K562 (cell line): ENCODE measurements around the gene LAMA5. TPM values are rescaled to one million over a fixed set of nuclear protein-coding genes. Genes with fewer than 3 reads are reported as not detected.

Experiments used
- ATAC-seq: fragments of 200-7000 bp; cut with Tn5 transposase; 3 replicates; pipeline ENCODE4 v1.9.1; 2020; ENCODE audit warnings: moderate library complexity
- BruUV-seq: library from RNA; stranded (reverse); fragments of 400-500 nt; replicated peaks from 2 replicates; lab custom pipeline; 2021; lab: Mats Ljungman, UMichigan
- CTCF ChIA-PET: fragments of 300-600 bp; formaldehyde crosslinking; extraction: SDS; loops from one replicate; lab custom pipeline; 2021; ENCODE audit warnings: low intra/inter-chr PET ratio; lab: Yijun Ruan, JAX
- POLR2A ChIA-PET: fragments of 300-600, 350-650 bp; sonication (Branson Sonifier 250); formaldehyde crosslinking; extraction: SDS; loops from one replicate; lab custom pipeline; 2021; ENCODE audit warnings: antibody characterized with exemption, inconsistent platforms; lab: Yijun Ruan, JAX
- DNase-seq, 4 experiments: peaks; one replicate each; pipeline versions ENCODE4 v3.0.0 to v3.0.0-alpha.2; 2011 to 2018; ENCODE audit warnings: low spot score in 3 of 4, mixed read lengths in 3 of 4; ENCODE audit errors: extremely low read depth in 1 of 4
- FAIRE-seq: peaks from 2 replicates; lab custom pipeline; 2011; peaks lifted over from hg19 to GRCh38; lab: Jason Lieb, UNC
- H2AFZ ChIP-seq: 2 replicates; pipeline ENCODE4 v1.6.0; 2011; ENCODE audit warnings: low read depth, low read length, control low read depth, inconsistent platforms
- H3K27ac ChIP-seq: fragments of 200-600 bp; 3 replicates; pipeline ENCODE4 v1.8.0; 2011; ENCODE audit warnings: low read depth, mild to moderate bottlenecking, control low read depth, inconsistent platforms, low read length, moderate library complexity, mixed read lengths; ENCODE audit errors: extremely low read depth
- H3K27me3 ChIP-seq, 2 experiments: fragments of 300-600 bp in 1 of 2; 2 replicates in 1 of 2; 3 replicates in 1 of 2; pipeline versions ENCODE4 v1.6.0 to v1.8.0; 2011; ENCODE audit warnings: inconsistent platforms in 2 of 2, low read length in 2 of 2, mild to moderate bottlenecking in 1 of 2, mixed read lengths in 1 of 2, moderate library complexity in 1 of 2; ENCODE audit not compliant: control insufficient read depth in 2 of 2, insufficient read depth in 2 of 2
- H3K36me3 ChIP-seq: fragments of 300-600 bp; 3 replicates; pipeline ENCODE4 v1.8.0; 2011; ENCODE audit warnings: mild to moderate bottlenecking, low read length, inconsistent platforms; ENCODE audit not compliant: control insufficient read depth, insufficient read depth
- H3K4me1 ChIP-seq, 2 experiments: fragments of 200-600 bp in 1 of 2; replicated peaks in 1 of 2; 2 replicates in 1 of 2; 3 replicates in 1 of 2; pipeline versions ENCODE4 v1.5.1 to v1.8.0; 2011; ENCODE audit warnings: inconsistent platforms in 2 of 2, low read length in 2 of 2, mild to moderate bottlenecking in 1 of 2, mixed read lengths in 1 of 2, moderate library complexity in 1 of 2; ENCODE audit not compliant: control insufficient read depth in 2 of 2, insufficient read depth in 2 of 2
- H3K4me2 ChIP-seq: 2 replicates; pipeline ENCODE4 v1.6.1; 2011; ENCODE audit warnings: low read length, control low read depth, inconsistent platforms, mixed read lengths; ENCODE audit not compliant: insufficient read depth
- H3K4me3 ChIP-seq: fragments of 200-600 bp; sonication (generic), shearing (Covaris generic); 2 replicates; pipeline ENCODE4 v1.5.1; 2016; ENCODE audit warnings: control low read depth, inconsistent platforms
- H3K79me2 ChIP-seq: fragments of 200-600 bp; 3 replicates; pipeline ENCODE4 v1.8.0; 2011; ENCODE audit warnings: low read length, inconsistent platforms; ENCODE audit not compliant: control insufficient read depth, insufficient read depth
- H3K9ac ChIP-seq, 2 experiments: 2 replicates each; pipeline versions ENCODE4 v1.6.0 to v1.6.1; 2011; ENCODE audit warnings: low read depth in 2 of 2, low read length in 2 of 2, control low read depth in 1 of 2, inconsistent platforms in 1 of 2, mild to moderate bottlenecking in 1 of 2, mixed read lengths in 1 of 2; ENCODE audit not compliant: insufficient read depth in 1 of 2
- H3K9me1 ChIP-seq: one replicate; pipeline ENCODE4 v1.6.0; 2011; ENCODE audit warnings: inconsistent platforms, mild to moderate bottlenecking, low read length, moderate library complexity; ENCODE audit not compliant: control insufficient read depth, insufficient read depth
- H3K9me3 ChIP-seq: replicated peaks from 2 replicates; pipeline ENCODE4 v1.5.1; 2011; ENCODE audit warnings: low read depth, low read length, inconsistent platforms; ENCODE audit not compliant: control insufficient read depth, insufficient read depth
- H4K20me1 ChIP-seq: replicated peaks from 2 replicates; pipeline ENCODE4 v1.6.1; 2011; ENCODE audit warnings: low read length, inconsistent platforms, mixed read lengths; ENCODE audit not compliant: control insufficient read depth, insufficient read depth
- EP400 ChIP-seq: fragments of 450-650 bp; IDR thresholded peaks from 2 replicates; pipeline ENCODE4 v1.6.1; 2017; ENCODE audit warnings: antibody characterized with exemption, mild to moderate bottlenecking, moderate library complexity
- NCOA1 ChIP-seq: fragments of 450-650 bp; IDR thresholded peaks from 2 replicates; pipeline ENCODE4 v1.6.1; 2016; ENCODE audit warnings: low read depth
- WGBS: fragments of 100-300 bp; shearing (Covaris generic); methylation state at CpG from one replicate; pipeline ENCODE4 v1.1.6; 2016; ENCODE audit warnings: low coverage, mixed read lengths; ENCODE audit not compliant: insufficient coverage; ENCODE audit errors: missing lambda C conversion rate; 5-methylcytosine and 5-hydroxymethylcytosine counted together
- in situ Hi-C: fragments of 300-500 bp; cut with MboI; formaldehyde crosslinking; loops from 4 replicates; pipeline ENCODE4 v1.15.0; 2018; ENCODE audit warnings: inconsistent platforms, mixed read lengths
- intact Hi-C: fragments of 100-400 bp; cut with micrococcal nuclease; formaldehyde crosslinking; loops from 2 replicates; pipeline ENCODE4 v1.14.2; 2022
- polyA plus RNA-seq, 8 experiments: library from polyadenylated mRNA; depleted of rRNA in 4 of 8; stranded (reverse) in 5 of 8; unstranded in 3 of 8; fragments of >200 nt; fragmentation: Nextera tagmentation in 2 of 8; fragmentation: Illumina TruSeq in 1 of 8; extraction: Ambion mirVana in 2 of 8; extraction: Trizol in 1 of 8; gene quantifications; 2 replicates each; pipeline versions ENCODE4 v1.2.1 to v1.2.3, GENCODE V29; 2011 to 2014; ENCODE audit warnings: inconsistent platforms in 1 of 8, missing spikeins in 1 of 8
- total RNA-seq, 7 experiments: library from RNA; depleted of rRNA in 6 of 7; stranded (reverse); fragments of >200 nt in 6 of 7; fragmentation: Illumina TruSeq in 2 of 7; extraction: Trizol in 2 of 7; gene quantifications; 2 replicates each; pipeline versions ENCODE4 v1.2.1 to v1.2.3, GENCODE V29; 2011 to 2021; ENCODE audit warnings: low replicate concordance in 1 of 7

The LAMA5 gene
- total and polyA plus RNA-seq, 9 of the 15 experiments (the other 6 are each of a cell fraction or from before 2014, with no cell fraction given): 0.31 to 101 (median 7.8) TPM

DNA sequence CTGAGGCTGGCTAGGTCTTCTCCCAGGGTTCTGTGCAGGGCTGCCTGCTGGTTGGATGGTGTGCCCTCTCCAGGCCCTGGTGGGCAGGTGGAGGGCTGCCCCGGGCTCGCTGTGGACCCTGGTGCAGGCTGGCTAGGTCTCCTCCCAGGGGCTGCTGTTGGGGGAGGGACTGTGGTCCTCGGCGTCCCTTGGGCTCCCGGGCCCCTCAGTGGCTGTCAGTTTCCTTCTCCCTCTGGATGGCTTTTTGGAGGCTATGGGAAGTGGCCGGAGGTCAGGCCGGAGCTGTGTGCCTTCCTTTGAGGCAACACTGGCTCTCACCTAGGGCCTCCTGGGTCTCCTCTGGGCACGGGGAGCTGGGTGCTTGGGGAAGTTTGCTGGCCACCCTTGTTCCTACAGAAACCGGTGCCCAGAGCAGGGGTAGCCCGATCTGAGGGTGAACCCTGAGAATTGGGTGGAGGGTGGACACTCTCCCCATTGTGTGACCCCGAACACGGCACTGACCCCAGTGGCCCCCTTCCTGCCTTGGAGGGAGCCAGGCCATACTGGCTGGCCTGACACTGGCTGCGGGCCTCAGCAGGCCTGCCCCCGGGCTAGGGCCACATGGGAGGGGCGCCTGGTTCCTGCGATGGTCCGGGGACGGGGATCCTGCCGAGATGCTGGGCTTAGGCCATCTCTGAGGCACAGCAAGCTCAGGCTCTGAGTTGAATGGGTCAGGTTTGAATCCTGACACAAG is 43.8 kb upstream of the LAMA5 start:
- Histone ChIP-seq H3K36me3 (no peaks in the 10 kb centered on the region), H3K27ac (no peak overlapping the region), H3K9me1 (peaks cover 4% of the 10 kb centered on the region), H3K9me3 (no peaks in the 10 kb centered on the region), H3K4me3 (no peak overlapping the region), H2AFZ (no peak overlapping the region), H3K9ac (peak overlapping the region in 1 of 2 experiments; percentile 85; a peak in 1 of 4 replicates), H3K4me1 (peaks cover 17 to 91% of the 10 kb centered on the region in 2 experiments), H3K4me2 (no peak overlapping the region), H3K27me3 (peaks cover 4 to 14% of the 10 kb centered on the region in 2 experiments; a peak in 3 of 5 replicates), H4K20me1 (0 out of 2 replicates have a peak, but pooled peaks cover 3% of the 10 kb centered on the region), H3K79me2 (peaks cover 9% of the 10 kb centered on the region)
- intact Hi-C loops: loop anchor here (1.0 to 2.0 kb wide), 2 partner anchors 85 to 206 kb away; no protein-coding TSS in a partner anchor
- no TSS peak for BruUV-seq
- no peak for DNase-seq
- in situ Hi-C loops: loop anchor here (10.0 kb wide), 1 partner anchor 204 kb away; no protein-coding TSS in a partner anchor
- TF ChIP-seq EP400 (no peak), NCOA1 (no peak)
- CTCF ChIA-PET: interaction anchor here (1.4 to 1.5 kb wide), 2 partner anchors 86 to 381 kb away, joined by 5 to 6 read pairs; no protein-coding TSS in a partner anchor
- no peak for ATAC-seq
- no peak for FAIRE-seq
- 17% methylated on average over 16 of the region's 19 CpGs for WGBS
- POLR2A ChIA-PET: interaction anchor here (0.6 to 2.0 kb wide), 3 partner anchors 9 to 85 kb away, joined by 3 to 4 read pairs (median 4); no protein-coding TSS in a partner anchor
